Measurements from ENCODE around the gene KATNA1. TPM values are rescaled to one million over a fixed set of nuclear protein-coding genes. Genes with fewer than 3 reads are reported as not detected.

The KATNA1 gene
- total and polyA plus RNA-seq, 2 donors (not counting 3 experiments of a cell fraction or from before 2014, with no cell fraction given), result 9.9 to 15.9 TPM

- H3K36me3 ChIP-seq (ENCODE audit: control insufficient read depth in 2 of 2, extremely low read depth in 1 of 2, insufficient read depth in 2 of 2, low read length in 2 of 2), result peaks cover 2 to 5% of the 10 kb centered on the region in 2 experiments
- no TSS peak for BruUV-seq (replicated peaks)
- no peak for FAIRE-seq
These were observed 48.4 kb upstream of the KATNA1 start for GRCh38 chr6:149696901-149697300.

GRCh38 chr6:149694921-149695320, 46.4 kb upstream of the KATNA1 start:
- H3K4me3 ChIP-seq (replicated peaks in 1 of 3; ENCODE audit: insufficient read depth in 1 of 3, low read depth in 1 of 3, low read length in 3 of 3), result no peak overlapping the region

More at GRCh38 chr6:149696901-149697300, 48.4 kb upstream of the KATNA1 start:
- TF ChIP-seq EZH2 (IDR thresholded peaks at IDR 0.05; ENCODE audit: borderline replicate concordance, low read depth, low read length, severe bottlenecking), result no peak
- no peak for TF ChIP-seq GATA2 (IDR thresholded peaks at IDR 0.05; ENCODE audit: insufficient read depth, insufficient read length, low read depth, low read length)
- TF ChIP-seq FOS (IDR thresholded peaks at IDR 0.05; ENCODE audit: borderline replicate concordance, insufficient read depth, low read length), result no peak
- TF ChIP-seq MAX (IDR thresholded peaks at IDR 0.05; ENCODE audit: insufficient read depth, insufficient read length), result no peak
- no peak for TF ChIP-seq POLR2AphosphoS5 (IDR thresholded peaks at IDR 0.05; ENCODE audit: insufficient read depth, low read depth, low read length)
- TF ChIP-seq POLR2A (IDR thresholded peaks at IDR 0.05; ENCODE audit: low read depth, low read length), result no peak
- TF ChIP-seq JUN (IDR thresholded peaks at IDR 0.05; ENCODE audit: borderline replicate concordance, insufficient read depth, insufficient read length, low read depth), result no peak
- Histone ChIP-seq H3K27me3 (ENCODE audit: control insufficient read depth in 2 of 2, insufficient read depth in 2 of 2, low read length in 2 of 2) (no peaks in the 10 kb centered on the region), H2AFZ (ENCODE audit: low read depth, low read length) (no peak overlapping the region), H3K4me3 (replicated peaks in 1 of 3; ENCODE audit: insufficient read depth in 1 of 3, low read depth in 1 of 3, low read length in 3 of 3) (no peak overlapping the region), H3K27ac (ENCODE audit: insufficient read depth, low read depth, low read length) (no peak overlapping the region), H3K9me1 (replicated peaks; ENCODE audit: control insufficient read depth, extremely low read depth, insufficient read depth, low read length) (no peaks in the 10 kb centered on the region), H3K9ac (replicated peaks; ENCODE audit: extremely low read depth, insufficient read depth, low read length) (no peak overlapping the region), H3K79me2 (ENCODE audit: control insufficient read depth, insufficient read depth, low read length) (peaks cover 72% of the 10 kb centered on the region), H3K9me3 (replicated peaks; ENCODE audit: control insufficient read depth, insufficient read depth, low read length) (no peaks in the 10 kb centered on the region), H3K4me1 (ENCODE audit: control insufficient read depth, extremely low read depth, insufficient read depth, low read length) (no peaks in the 10 kb centered on the region), H3K4me2 (ENCODE audit: insufficient read depth, low read length) (no peak overlapping the region), H4K20me1 (replicated peaks; ENCODE audit: control insufficient read depth, extremely low read depth, insufficient read depth, low read length) (peaks cover 2% of the 10 kb centered on the region)
- dilution Hi-C loops (cut with MboI; ENCODE audit: extremely low pct_ligation_motif_present, low sequenced_read_pairs), result no loop called here
- ChIA-PET POLR2A (no interaction called here), CTCF (interaction anchor here (0.6 kb wide), 1 partner anchor 10 kb away, joined by 3 read pairs; no protein-coding TSS in a partner anchor)
- intact Hi-C loops (cut with micrococcal nuclease), result no loop called here
- no peak for DNase-seq (ENCODE audit: low read depth, low spot score)

More at GRCh38 chr6:149694921-149695320, 46.4 kb upstream of the KATNA1 start:
- H3K27ac ChIP-seq (ENCODE audit: insufficient read depth, low read depth, low read length), result no peak overlapping the region
- CTCF ChIA-PET, result no interaction called here
- no peaks in the 10 kb centered on the region for H3K27me3 ChIP-seq (ENCODE audit: control insufficient read depth in 2 of 2, insufficient read depth in 2 of 2, low read length in 2 of 2)
- no peak overlapping the region for H3K9ac ChIP-seq (replicated peaks; ENCODE audit: extremely low read depth, insufficient read depth, low read length)
- H2AFZ ChIP-seq (ENCODE audit: low read depth, low read length), result no peak overlapping the region
- H3K36me3 ChIP-seq (ENCODE audit: control insufficient read depth in 2 of 2, extremely low read depth in 1 of 2, insufficient read depth in 2 of 2, low read length in 2 of 2), result peaks cover 4 to 7% of the 10 kb centered on the region in 2 experiments
- POLR2A ChIA-PET, result no interaction called here
- no peak for FAIRE-seq
- no peak for DNase-seq (ENCODE audit: low read depth, low spot score)
- H3K9me3 ChIP-seq (replicated peaks; ENCODE audit: control insufficient read depth, insufficient read depth, low read length), result no peaks in the 10 kb centered on the region
- TF ChIP-seq FOS (IDR thresholded peaks at IDR 0.05; ENCODE audit: borderline replicate concordance, insufficient read depth, low read length), result no peak
- TF ChIP-seq EZH2 (IDR thresholded peaks at IDR 0.05; ENCODE audit: borderline replicate concordance, low read depth, low read length, severe bottlenecking), result no peak
- TF ChIP-seq MYC (IDR thresholded peaks at IDR 0.05; ENCODE audit: low read depth, low read length), result no peak
- no peak for TF ChIP-seq CTCF (IDR thresholded peaks at IDR 0.05; ENCODE audit: extremely low read depth in 1 of 2, insufficient read depth in 1 of 2, low read depth in 1 of 2, low read length in 2 of 2)
- no peak for TF ChIP-seq MAX (IDR thresholded peaks at IDR 0.05; ENCODE audit: insufficient read depth, insufficient read length)
- TF ChIP-seq POLR2A (IDR thresholded peaks at IDR 0.05; ENCODE audit: low read depth, low read length), result no peak
- no peak for TF ChIP-seq JUN (IDR thresholded peaks at IDR 0.05; ENCODE audit: borderline replicate concordance, insufficient read depth, insufficient read length, low read depth)
- no peak for TF ChIP-seq POLR2AphosphoS5 (IDR thresholded peaks at IDR 0.05; ENCODE audit: insufficient read depth, low read depth, low read length)
- TF ChIP-seq GATA2 (IDR thresholded peaks at IDR 0.05; ENCODE audit: insufficient read depth, insufficient read length, low read depth, low read length), result no peak
- no peaks in the 10 kb centered on the region for H3K4me1 ChIP-seq (ENCODE audit: control insufficient read depth, extremely low read depth, insufficient read depth, low read length)
- BruUV-seq (replicated peaks), result no TSS peak
- H3K9me1 ChIP-seq (replicated peaks; ENCODE audit: control insufficient read depth, extremely low read depth, insufficient read depth, low read length), result no peaks in the 10 kb centered on the region
- dilution Hi-C loops (cut with MboI; ENCODE audit: extremely low pct_ligation_motif_present, low sequenced_read_pairs), result no loop called here
- H4K20me1 ChIP-seq (replicated peaks; ENCODE audit: control insufficient read depth, extremely low read depth, insufficient read depth, low read length), result peaks cover 2% of the 10 kb centered on the region
- no peak overlapping the region for H3K4me2 ChIP-seq (ENCODE audit: insufficient read depth, low read length)
- intact Hi-C loops (cut with micrococcal nuclease), result no loop called here
- peaks cover 68% of the 10 kb centered on the region for H3K79me2 ChIP-seq (ENCODE audit: control insufficient read depth, insufficient read depth, low read length)

All from endothelial cell of umbilical vein (primary cell).